ENCODE results near the gene ZNF644. TPM values are rescaled to one million over a fixed set of nuclear protein-coding genes. Genes with fewer than 3 reads are reported as not detected.

ZNF644 gene
- total RNA-seq, 1 experiment from 2014 or later = 71.4 TPM

GRCh38 chr1:91031081-91031480, 9.2 kb upstream of the ZNF644 start (continued):
- TF ChIP-seq ATF2 (CRISPR knock-in tag; IDR thresholded peaks at IDR 0.05; ENCODE audit: borderline replicate concordance, low read depth) = no peak
- no peak for TF ChIP-seq ZNF425 (CRISPR knock-in tag; conservative IDR thresholded peaks at IDR 0.05)
- TF ChIP-seq, protein P1, sequence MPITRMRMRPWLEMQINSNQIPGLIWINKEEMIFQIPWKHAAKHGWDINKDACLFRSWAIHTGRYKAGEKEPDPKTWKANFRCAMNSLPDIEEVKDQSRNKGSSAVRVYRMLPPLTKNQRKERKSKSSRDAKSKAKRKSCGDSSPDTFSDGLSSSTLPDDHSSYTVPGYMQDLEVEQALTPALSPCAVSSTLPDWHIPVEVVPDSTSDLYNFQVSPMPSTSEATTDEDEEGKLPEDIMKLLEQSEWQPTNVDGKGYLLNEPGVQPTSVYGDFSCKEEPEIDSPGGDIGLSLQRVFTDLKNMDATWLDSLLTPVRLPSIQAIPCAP (CRISPR knock-in tag; IDR thresholded peaks at IDR 0.05) = no peak

GRCh38 chr1:91026777-91027176, 4.9 kb upstream of the ZNF644 start:
- H3K4me3 Mint-ChIP-seq = no peak overlapping the region
- ChIA-PET POLR2A (interaction anchor here (0.6 kb wide), 1 partner anchor 73 kb away, joined by 3 read pairs; no protein-coding TSS in a partner anchor), CTCF (interaction anchor here (1.0 to 2.4 kb wide), 4 partner anchors 12 to 297 kb away, joined by 3 to 7 read pairs (median 4); no protein-coding TSS in a partner anchor)
- TF ChIP-seq CBFB (CRISPR knock-in tag; IDR thresholded peaks at IDR 0.05; ENCODE audit: low read depth) (no peak), ELF4 (CRISPR knock-in tag; IDR thresholded peaks at IDR 0.05; ENCODE audit: low read depth) (no peak), HMGA2 (CRISPR knock-in tag; IDR thresholded peaks at IDR 0.05) (no peak), OVOL2 (CRISPR knock-in tag; IDR thresholded peaks at IDR 0.05; ENCODE audit: borderline replicate concordance) (no peak), FOXJ3 (CRISPR knock-in tag; IDR thresholded peaks at IDR 0.05; ENCODE audit: borderline replicate concordance) (no peak), MXD4 (CRISPR knock-in tag; IDR thresholded peaks at IDR 0.05; ENCODE audit: borderline replicate concordance) (no peak), EMX1 (CRISPR knock-in tag; IDR thresholded peaks at IDR 0.05) (no peak), PRRX2 (CRISPR knock-in tag; IDR thresholded peaks at IDR 0.05) (no peak), MYBL2 (CRISPR knock-in tag; IDR thresholded peaks at IDR 0.05) (no peak), FOXK1 (CRISPR knock-in tag; IDR thresholded peaks at IDR 0.05) (no peak), NR1H2 (CRISPR knock-in tag; IDR thresholded peaks at IDR 0.05) (no peak), KAT7 (CRISPR knock-in tag; IDR thresholded peaks at IDR 0.05; ENCODE audit: borderline replicate concordance) (no peak), PRDM15 (CRISPR knock-in tag; IDR thresholded peaks at IDR 0.05) (no peak), GABPB1 (CRISPR knock-in tag; IDR thresholded peaks at IDR 0.05) (no peak)
- TF ChIP-seq, protein P2, sequence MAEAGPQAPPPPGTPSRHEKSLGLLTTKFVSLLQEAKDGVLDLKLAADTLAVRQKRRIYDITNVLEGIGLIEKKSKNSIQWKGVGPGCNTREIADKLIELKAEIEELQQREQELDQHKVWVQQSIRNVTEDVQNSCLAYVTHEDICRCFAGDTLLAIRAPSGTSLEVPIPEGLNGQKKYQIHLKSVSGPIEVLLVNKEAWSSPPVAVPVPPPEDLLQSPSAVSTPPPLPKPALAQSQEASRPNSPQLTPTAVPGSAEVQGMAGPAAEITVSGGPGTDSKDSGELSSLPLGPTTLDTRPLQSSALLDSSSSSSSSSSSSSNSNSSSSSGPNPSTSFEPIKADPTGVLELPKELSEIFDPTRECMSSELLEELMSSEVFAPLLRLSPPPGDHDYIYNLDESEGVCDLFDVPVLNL (CRISPR knock-in tag; IDR thresholded peaks at IDR 0.05; ENCODE audit: borderline replicate concordance, low read depth) = no peak
- TF ChIP-seq, protein P3, sequence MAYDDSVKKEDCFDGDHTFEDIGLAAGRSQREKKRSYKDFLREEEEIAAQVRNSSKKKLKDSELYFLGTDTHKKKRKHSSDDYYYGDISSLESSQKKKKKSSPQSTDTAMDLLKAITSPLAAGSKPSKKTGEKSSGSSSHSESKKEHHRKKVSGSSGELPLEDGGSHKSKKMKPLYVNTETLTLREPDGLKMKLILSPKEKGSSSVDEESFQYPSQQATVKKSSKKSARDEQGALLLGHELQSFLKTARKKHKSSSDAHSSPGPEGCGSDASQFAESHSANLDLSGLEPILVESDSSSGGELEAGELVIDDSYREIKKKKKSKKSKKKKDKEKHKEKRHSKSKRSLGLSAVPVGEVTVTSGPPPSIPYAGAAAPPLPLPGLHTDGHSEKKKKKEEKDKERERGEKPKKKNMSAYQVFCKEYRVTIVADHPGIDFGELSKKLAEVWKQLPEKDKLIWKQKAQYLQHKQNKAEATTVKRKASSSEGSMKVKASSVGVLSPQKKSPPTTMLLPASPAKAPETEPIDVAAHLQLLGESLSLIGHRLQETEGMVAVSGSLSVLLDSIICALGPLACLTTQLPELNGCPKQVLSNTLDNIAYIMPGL (CRISPR knock-in tag; IDR thresholded peaks at IDR 0.05) = no peak
- H3K27me3 Mint-ChIP-seq (ENCODE audit: low read depth) = no peaks in the 10 kb centered on the region
- H3K36me3 Mint-ChIP-seq = no peaks in the 10 kb centered on the region
- H3K9me3 Mint-ChIP-seq = no peaks in the 10 kb centered on the region
- H3K27ac Mint-ChIP-seq = no peak overlapping the region
- ATAC-seq (no peak), DNase-seq (ENCODE audit: low spot score) (no peak)
- peaks cover 12% of the 10 kb centered on the region for H3K4me1 Mint-ChIP-seq

Data from WTC11 (cell line).